DOHH2 (cell line): ENCODE data around the gene LCMT1.

Experiments
- H3F3A ChIP-seq: fragments of 200-600 bp; sonication (generic), shearing (Covaris generic); 2 replicates; pipeline ENCODE4 v1.6.0; 2016; ENCODE audit warnings: antibody characterized with exemption, mild to moderate bottlenecking; ENCODE audit not compliant: control insufficient read depth, insufficient read depth
- H3K27ac ChIP-seq: fragments of 200-600 bp; sonication (generic); 2 replicates; pipeline ENCODE4 v1.5.1; 2014; ENCODE audit warnings: low read depth, mild to moderate bottlenecking, low read length, moderate library complexity
- H3K27me3 ChIP-seq: fragments of 200-600 bp; sonication (generic); 2 replicates; pipeline ENCODE4 v1.6.1; 2014; ENCODE audit warnings: mild to moderate bottlenecking, low read length, mixed read lengths; ENCODE audit not compliant: control insufficient read depth
- H3K36me3 ChIP-seq: fragments of 200-600 bp; sonication (generic); 2 replicates; pipeline ENCODE4 v1.6.1; 2014; ENCODE audit warnings: mild to moderate bottlenecking, low read length, moderate library complexity, mixed read lengths; ENCODE audit not compliant: control insufficient read depth
- H3K4me1 ChIP-seq: fragments of 200-600 bp; sonication (generic); 2 replicates; pipeline ENCODE4 v1.6.1; 2014; ENCODE audit warnings: mild to moderate bottlenecking, low read length, mixed read lengths; ENCODE audit not compliant: control insufficient read depth
- H3K4me2 ChIP-seq: fragments of 200-600 bp; sonication (generic); 2 replicates; pipeline ENCODE4 v1.6.0; 2014; ENCODE audit warnings: mild to moderate bottlenecking, low read length, moderate library complexity
- H3K4me3 ChIP-seq: fragments of 200-600 bp; sonication (generic); 2 replicates; pipeline ENCODE4 v1.5.1; 2014; ENCODE audit warnings: mild to moderate bottlenecking, low read length, mixed read lengths
- H3K79me2 ChIP-seq: fragments of 200-600 bp; sonication (generic); 2 replicates; pipeline ENCODE4 v1.6.1; 2014; ENCODE audit warnings: mild to moderate bottlenecking, low read length, mixed read lengths; ENCODE audit not compliant: control insufficient read depth
- H3K9me2 ChIP-seq: fragments of 200-600 bp; sonication (generic); replicated peaks from 2 replicates; pipeline ENCODE4 v1.6.1; 2014; ENCODE audit warnings: mild to moderate bottlenecking, low read length, mixed read lengths; ENCODE audit not compliant: control insufficient read depth
- H3K9me3 ChIP-seq: fragments of 200-600 bp; sonication (generic); 2 replicates; pipeline ENCODE4 v1.6.1; 2014; ENCODE audit warnings: antibody characterized with exemption, low read length, mixed read lengths; ENCODE audit not compliant: control insufficient read depth, insufficient read depth
- H4K20me1 ChIP-seq: fragments of 200-600 bp; sonication (generic); 2 replicates; pipeline ENCODE4 v1.6.0; 2014; ENCODE audit warnings: low read depth, mild to moderate bottlenecking, antibody characterized with exemption, low read length, moderate library complexity; ENCODE audit not compliant: control insufficient read depth, insufficient read depth
- EZH2phosphoT487 ChIP-seq: fragments of 200-600 bp; sonication (generic); IDR thresholded peaks from 2 replicates; pipeline ENCODE4 v1.6.1; 2017; ENCODE audit warnings: borderline replicate concordance, mild to moderate bottlenecking, antibody characterized with exemption, low read length, moderate library complexity, mixed read lengths
- TF ChIP-seq, protein P1 (sequence below): fragments of 200-600 bp; sonication (generic); IDR thresholded peaks from one replicate; pipeline ENCODE4 v1.5.1; 2014; ENCODE audit warnings: antibody characterized with exemption, mild to moderate bottlenecking, low read depth, low read length; ENCODE audit not compliant: poor library complexity, severe bottlenecking

The LCMT1 gene

DNA sequence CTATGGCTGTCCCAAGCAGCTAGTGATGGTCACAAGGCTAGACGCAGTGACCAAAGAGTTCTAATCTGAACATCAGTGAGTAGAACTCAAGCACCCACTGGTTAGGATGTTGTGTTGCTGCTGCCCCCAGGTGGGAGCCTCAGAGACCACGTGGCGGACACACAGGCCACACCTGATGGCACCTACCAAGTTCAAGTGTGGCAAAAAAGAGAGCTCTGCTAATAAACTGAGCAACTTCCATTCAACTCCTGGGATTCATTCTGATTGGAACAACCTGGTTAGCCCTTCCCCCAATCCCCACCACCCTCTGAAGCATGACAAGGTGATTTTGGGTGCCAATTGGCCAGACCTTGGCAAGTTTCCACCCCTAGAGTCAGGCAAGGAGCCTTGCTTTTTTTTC lies 3.5 kb upstream of the LCMT1 start:
- Histone ChIP-seq H3K4me3 (peak overlapping the region; percentile 77), H3K27ac (no peak overlapping the region), H3K9me2 (no peaks in the 10 kb centered on the region), H3K4me1 (peaks cover 38% of the 10 kb centered on the region), H3K9me3 (no peaks in the 10 kb centered on the region), H3K79me2 (peaks cover 30% of the 10 kb centered on the region), H3K36me3 (no peaks in the 10 kb centered on the region), H3K27me3 (peaks cover 2% of the 10 kb centered on the region; the same call in 1 of the 2 replicates), H3F3A (peaks cover 5% of the 10 kb centered on the region; the same call in 1 of the 2 replicates), H3K4me2 (peak overlapping the region; percentile 94), H4K20me1 (no peaks in the 10 kb centered on the region)
- TF ChIP-seq, protein P1, sequence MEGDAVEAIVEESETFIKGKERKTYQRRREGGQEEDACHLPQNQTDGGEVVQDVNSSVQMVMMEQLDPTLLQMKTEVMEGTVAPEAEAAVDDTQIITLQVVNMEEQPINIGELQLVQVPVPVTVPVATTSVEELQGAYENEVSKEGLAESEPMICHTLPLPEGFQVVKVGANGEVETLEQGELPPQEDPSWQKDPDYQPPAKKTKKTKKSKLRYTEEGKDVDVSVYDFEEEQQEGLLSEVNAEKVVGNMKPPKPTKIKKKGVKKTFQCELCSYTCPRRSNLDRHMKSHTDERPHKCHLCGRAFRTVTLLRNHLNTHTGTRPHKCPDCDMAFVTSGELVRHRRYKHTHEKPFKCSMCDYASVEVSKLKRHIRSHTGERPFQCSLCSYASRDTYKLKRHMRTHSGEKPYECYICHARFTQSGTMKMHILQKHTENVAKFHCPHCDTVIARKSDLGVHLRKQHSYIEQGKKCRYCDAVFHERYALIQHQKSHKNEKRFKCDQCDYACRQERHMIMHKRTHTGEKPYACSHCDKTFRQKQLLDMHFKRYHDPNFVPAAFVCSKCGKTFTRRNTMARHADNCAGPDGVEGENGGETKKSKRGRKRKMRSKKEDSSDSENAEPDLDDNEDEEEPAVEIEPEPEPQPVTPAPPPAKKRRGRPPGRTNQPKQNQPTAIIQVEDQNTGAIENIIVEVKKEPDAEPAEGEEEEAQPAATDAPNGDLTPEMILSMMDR = peak; percentile 63
- TF ChIP-seq EZH2phosphoT487 = no peak

DNA sequence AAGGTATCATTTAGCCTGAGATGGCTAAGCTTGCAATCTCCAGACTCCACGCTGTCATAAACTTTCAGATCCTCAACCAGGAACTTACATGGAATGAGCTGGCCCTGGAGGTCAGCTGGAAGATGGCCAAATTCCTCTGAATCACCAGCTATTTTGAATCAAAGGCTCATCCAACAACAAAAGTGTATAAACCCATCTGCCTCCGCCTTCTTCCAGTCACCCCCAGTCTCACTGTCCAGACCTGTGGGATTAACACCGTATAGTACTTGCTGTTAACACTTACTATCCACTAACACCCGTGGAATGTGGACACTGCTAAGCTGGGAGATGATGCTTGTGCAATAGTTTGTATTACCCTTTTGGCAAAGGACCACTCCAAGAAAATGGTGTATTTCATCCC lies 1.9 kb upstream of the LCMT1 start:
- H3K4me1 ChIP-seq = peaks cover 38% of the 10 kb centered on the region
- no peak overlapping the region for H3K27ac ChIP-seq
- no peaks in the 10 kb centered on the region for H3K36me3 ChIP-seq
- no peaks in the 10 kb centered on the region for H4K20me1 ChIP-seq
- TF ChIP-seq, protein P1 = no peak
- no peak for TF ChIP-seq EZH2phosphoT487
- peaks cover 44% of the 10 kb centered on the region for H3K79me2 ChIP-seq
- peaks cover 5% of the 10 kb centered on the region; the same call in 1 of the 2 replicates for H3F3A ChIP-seq
- no peaks in the 10 kb centered on the region for H3K9me3 ChIP-seq
- H3K27me3 ChIP-seq = peaks cover 2% of the 10 kb centered on the region; the same call in 1 of the 2 replicates
- peak overlapping the region; percentile 92 for H3K4me2 ChIP-seq
- H3K4me3 ChIP-seq = peak overlapping the region; percentile 93
- no peaks in the 10 kb centered on the region for H3K9me2 ChIP-seq

DNA sequence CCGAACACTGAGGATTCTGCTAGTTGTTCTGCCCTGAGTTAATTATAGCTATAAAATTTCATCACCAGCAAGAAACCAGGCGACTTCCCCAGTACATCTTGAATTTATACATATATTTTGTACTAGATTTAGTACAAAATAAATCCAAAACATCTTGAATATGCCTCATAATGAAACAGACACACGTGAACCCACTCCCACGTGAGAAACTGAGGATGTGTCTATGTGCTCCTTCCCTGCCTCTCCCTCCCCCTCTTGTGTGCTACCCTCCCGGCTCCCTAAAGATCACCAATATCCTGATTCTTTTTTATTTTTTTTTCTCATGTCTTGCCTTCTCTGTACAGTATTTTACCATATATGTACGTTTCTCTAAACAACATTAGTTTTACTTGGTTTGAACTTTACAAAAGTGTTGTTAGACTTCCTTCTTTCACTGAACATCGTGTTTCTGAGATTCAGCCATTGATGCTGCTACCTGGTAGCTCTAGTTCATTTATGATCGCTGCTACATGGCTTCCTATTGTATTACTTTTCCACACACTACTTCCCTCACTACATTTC lies 1.1 kb upstream of the LCMT1 start:
- Histone ChIP-seq H3K79me2 (peaks cover 47% of the 10 kb centered on the region), H4K20me1 (no peaks in the 10 kb centered on the region), H3K27me3 (peaks cover 2% of the 10 kb centered on the region; the same call in 1 of the 2 replicates), H3K4me3 (peak overlapping the region; percentile 93), H3K4me1 (peaks cover 38% of the 10 kb centered on the region), H3K9me2 (no peaks in the 10 kb centered on the region), H3F3A (peaks cover 5% of the 10 kb centered on the region; the same call in 1 of the 2 replicates), H3K27ac (peak overlapping the region; percentile 75), H3K4me2 (peak overlapping the region; percentile 92), H3K36me3 (no peaks in the 10 kb centered on the region), H3K9me3 (no peaks in the 10 kb centered on the region)
- no peak for TF ChIP-seq EZH2phosphoT487
- TF ChIP-seq, protein P1 = no peak
